Pancreas (tissue), 10 donors: ENCODE data around the gene ATP8B4. TPM values are rescaled to one million over a fixed set of nuclear protein-coding genes. Genes with fewer than 3 reads are reported as not detected.

Source experiments
- ATAC-seq, 4 donors: fragments of 200-7000 bp; cut with Tn5 transposase; one replicate each; pipeline versions ENCODE4 v1.8.0 to v1.9.1; 2020; ENCODE audit warnings: mild to moderate bottlenecking in 4 of 4, moderate library complexity in 4 of 4
- DNase-seq, 6 donors: peaks; one replicate each; pipeline ENCODE4 v3.0.0-alpha.2; 2020
- FAIRE-seq: peaks from 2 replicates; lab custom pipeline; 2012; peaks lifted over from hg19 to GRCh38; lab: Jason Lieb, UNC
- H3K27ac ChIP-seq, 4 donors: fragments of 200-600 bp; sonication (generic); 1 replicate in 3 of 4; 2 replicates in 1 of 4; pipeline versions ENCODE4 v1.5.0 to v1.8.0; 2020
- H3K27me3 ChIP-seq, 4 donors: fragments of 200-600 bp; one replicate each; pipeline ENCODE4 v1.8.0; 2021
- H3K36me3 ChIP-seq, 3 donors: fragments of 200-600 bp; sonication (generic) in 1 of 3; one replicate each; pipeline versions ENCODE4 v1.5.0 to v1.8.0; 2020 to 2021
- H3K4me1 ChIP-seq, 3 donors: fragments of 200-600 bp; one replicate each; pipeline ENCODE4 v1.8.0; 2021
- H3K4me3 ChIP-seq, 4 donors: fragments of 200-600 bp; sonication (generic) in 2 of 4; one replicate each; pipeline versions ENCODE4 v1.5.0 to v1.8.0; 2020 to 2021
- H3K9me3 ChIP-seq, 4 donors: fragments of 200-600 bp; one replicate each; pipeline ENCODE4 v1.8.0; 2021
- WGBS, 2 donors: extraction: QIAGEN DNeasy Blood & Tissue Kit; methylation state at CpG; one replicate each; pipeline ENCODE4 v1.1.7; 2013; 5-methylcytosine and 5-hydroxymethylcytosine counted together
- intact Hi-C, 3 donors: fragments of 100-400 bp; cut with DNase I; formaldehyde crosslinking; loops; one replicate each; pipeline versions ENCODE4 v1.11.1 to v1.14.2; 2022
- polyA plus RNA-seq, 2 donors: library from polyadenylated mRNA; stranded (reverse); fragments of 200-250 nt; gene quantifications; one replicate each; pipeline ENCODE4 v1.2.3, GENCODE V29; 2013
- total RNA-seq, 6 donors: library from RNA; stranded (reverse); fragmentation: NEBNext Ultra II Directional in 4 of 6; extraction: Animal tissue kit (Norgen Biotek cat#: 25700) in 4 of 6; gene quantifications; one replicate each; pipeline versions ENCODE4 v1.2.1 to v1.2.4, GENCODE V29; 2021 to 2023
- TF ChIP-seq, protein P1 (sequence below), 4 donors: fragments of 200-600 bp; sonication (generic) in 3 of 4; IDR thresholded peaks; one replicate each; pipeline versions ENCODE4 v1.5.0 to v1.8.0; 2021; ENCODE audit warnings: antibody characterized with exemption in 4 of 4
- donor health status: healthy with polysubstance abuse.
- donor health status: DM: no; HTN: no; CAD: no; lungs with moderate emphysema.
- donor health status: DM: no; HTN: no; CAD: no.
- donor health status: control.
- donor health status: control.
- donor health status: Bipolar disorder and iron deficiency.
- donor health status: DM: yes; HTN: yes; CAD: no.
- donor health status: DM: no; HTN: no; CAD: no.
- donor health status: DM: no; HTN: no; CAD: no.
- donor health status: DM: yes; HTN: yes; CAD: no.

The ATP8B4 gene
- total and polyA plus RNA-seq, 8 donors: 0.55 to 5.3 (median 0.97) TPM

DNA sequence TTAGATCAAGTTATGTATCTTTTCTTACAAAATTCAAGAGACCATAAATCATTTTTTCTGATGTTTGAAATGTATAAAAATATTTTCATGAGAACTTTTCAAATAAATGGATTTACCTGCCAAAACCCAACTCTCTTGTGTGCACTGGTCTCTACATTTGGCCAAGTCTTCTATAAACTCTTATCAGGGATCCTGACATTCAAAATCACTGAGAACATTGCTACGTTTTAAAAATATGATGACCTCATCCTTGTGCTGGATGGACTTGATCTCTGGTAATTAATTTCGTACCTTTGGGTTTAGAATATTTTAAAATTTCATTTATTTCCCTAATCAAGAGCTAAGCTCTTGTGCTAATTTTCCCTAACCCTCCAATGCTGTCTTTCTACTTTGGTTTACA is 127.4 kb downstream of the ATP8B4 start:
- Histone ChIP-seq H3K27ac (no peak overlapping the region), H3K4me3 (no peak overlapping the region), H3K36me3 (no peaks in the 10 kb centered on the region), H3K9me3 (no peaks in the 10 kb centered on the region), H3K27me3 (no peaks in the 10 kb centered on the region), H3K4me1 (no peaks in the 10 kb centered on the region)
- 44 to 58% methylated on average over 2 of the region's 2 CpGs for WGBS, 2 donors
- DNase-seq: no peak
- TF ChIP-seq, protein P1, sequence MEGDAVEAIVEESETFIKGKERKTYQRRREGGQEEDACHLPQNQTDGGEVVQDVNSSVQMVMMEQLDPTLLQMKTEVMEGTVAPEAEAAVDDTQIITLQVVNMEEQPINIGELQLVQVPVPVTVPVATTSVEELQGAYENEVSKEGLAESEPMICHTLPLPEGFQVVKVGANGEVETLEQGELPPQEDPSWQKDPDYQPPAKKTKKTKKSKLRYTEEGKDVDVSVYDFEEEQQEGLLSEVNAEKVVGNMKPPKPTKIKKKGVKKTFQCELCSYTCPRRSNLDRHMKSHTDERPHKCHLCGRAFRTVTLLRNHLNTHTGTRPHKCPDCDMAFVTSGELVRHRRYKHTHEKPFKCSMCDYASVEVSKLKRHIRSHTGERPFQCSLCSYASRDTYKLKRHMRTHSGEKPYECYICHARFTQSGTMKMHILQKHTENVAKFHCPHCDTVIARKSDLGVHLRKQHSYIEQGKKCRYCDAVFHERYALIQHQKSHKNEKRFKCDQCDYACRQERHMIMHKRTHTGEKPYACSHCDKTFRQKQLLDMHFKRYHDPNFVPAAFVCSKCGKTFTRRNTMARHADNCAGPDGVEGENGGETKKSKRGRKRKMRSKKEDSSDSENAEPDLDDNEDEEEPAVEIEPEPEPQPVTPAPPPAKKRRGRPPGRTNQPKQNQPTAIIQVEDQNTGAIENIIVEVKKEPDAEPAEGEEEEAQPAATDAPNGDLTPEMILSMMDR (IDR thresholded peaks at IDR 0.05): no peak
- intact Hi-C loops: no loop called here
- no peak for FAIRE-seq
- no peak for ATAC-seq

DNA sequence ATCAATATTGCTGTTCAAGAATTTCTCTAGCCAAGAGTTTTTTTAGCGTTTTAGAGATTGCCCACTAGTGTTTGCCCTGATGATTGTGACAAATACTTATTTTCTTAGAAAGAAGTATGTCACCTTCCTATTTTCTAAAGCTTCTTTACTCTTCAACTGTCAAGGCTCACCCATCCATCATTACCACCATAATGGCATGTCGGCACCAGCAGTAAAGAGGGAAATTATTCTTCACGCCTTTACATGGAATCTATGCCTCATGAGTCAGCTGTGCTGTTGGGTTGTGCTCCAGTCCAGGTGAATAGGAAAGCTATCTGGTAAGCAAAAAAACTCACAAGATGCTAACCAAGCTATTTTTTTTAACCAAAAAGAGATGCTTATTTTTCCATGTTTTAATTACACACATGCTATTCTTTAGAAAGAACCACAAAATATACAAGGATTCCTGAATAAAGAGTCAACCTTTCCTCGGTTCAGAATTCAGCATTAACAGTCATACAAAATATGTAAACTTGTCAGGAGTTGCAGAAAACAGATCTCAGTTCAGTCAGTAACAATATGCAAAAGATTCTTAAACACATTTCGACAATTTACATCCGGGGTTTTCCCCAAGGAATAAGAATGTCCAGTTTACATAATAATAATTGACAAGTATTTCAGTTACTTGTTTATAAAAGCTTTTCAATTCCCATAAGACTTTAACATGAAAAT is 128.0 kb downstream of the ATP8B4 start:
- Histone ChIP-seq H3K9me3 (no peaks in the 10 kb centered on the region), H3K4me3 (no peak overlapping the region), H3K4me1 (no peaks in the 10 kb centered on the region), H3K27ac (no peak overlapping the region), H3K36me3 (no peaks in the 10 kb centered on the region), H3K27me3 (no peaks in the 10 kb centered on the region)
- DNase-seq (no peak), FAIRE-seq (peak; percentile 87), ATAC-seq (no peak)
- intact Hi-C loops: no loop called here
- TF ChIP-seq, protein P1 (IDR thresholded peaks at IDR 0.05): no peak
- WGBS, 2 donors: 80 to 84% methylated on average over 6 of the region's 6 CpGs

DNA sequence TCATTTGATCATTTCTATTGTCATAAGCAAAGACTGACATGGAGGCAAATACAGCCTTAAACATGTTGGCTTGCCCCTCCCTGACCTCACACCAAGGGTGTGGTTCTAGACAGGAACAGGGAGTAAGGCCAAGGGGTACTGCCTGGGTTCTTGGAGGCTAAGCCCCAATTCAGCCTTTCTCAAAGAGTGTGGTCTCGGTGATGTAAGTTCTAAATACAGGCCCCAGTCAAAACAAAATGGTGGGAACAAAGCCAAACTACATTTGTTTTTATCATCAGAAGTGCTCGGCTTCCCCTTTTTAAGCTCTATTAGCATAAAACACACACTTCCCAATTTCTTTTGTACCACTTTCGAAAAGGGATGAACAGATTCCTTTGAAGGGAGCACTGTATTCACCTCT is 129.5 kb downstream of the ATP8B4 start:
- FAIRE-seq (no peak), DNase-seq (no peak), ATAC-seq (peak in 1 of 4 donors; percentile 35)
- TF ChIP-seq, protein P1 (IDR thresholded peaks at IDR 0.05): no peak
- Histone ChIP-seq H3K27ac (no peak overlapping the region), H3K9me3 (no peaks in the 10 kb centered on the region), H3K4me3 (no peak overlapping the region), H3K27me3 (no peaks in the 10 kb centered on the region), H3K4me1 (no peaks in the 10 kb centered on the region), H3K36me3 (no peaks in the 10 kb centered on the region)
- 79 to 84% methylated on average over 3 of the region's 3 CpGs for WGBS, 2 donors
- intact Hi-C loops: no loop called here

DNA sequence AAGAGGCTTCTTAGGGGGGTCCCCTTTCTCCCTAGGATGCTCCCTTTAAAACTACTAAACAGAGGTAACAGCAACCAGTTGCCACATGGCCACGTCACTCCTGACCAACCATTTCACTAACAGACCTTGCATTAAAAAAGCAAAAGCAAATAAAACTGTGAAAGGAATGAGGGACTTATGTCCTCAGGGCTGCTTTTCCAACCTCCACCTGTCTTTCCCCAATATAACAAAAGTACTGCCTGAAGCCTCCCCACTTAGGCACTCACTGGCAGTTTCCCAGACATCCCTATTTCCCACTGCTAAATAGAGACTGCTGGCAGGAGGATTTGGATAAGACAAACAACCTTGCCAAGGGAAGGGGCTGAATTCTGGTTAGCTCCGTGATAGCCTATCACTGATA is 130.3 kb downstream of the ATP8B4 start:
- intact Hi-C loops: no loop called here
- no peaks in the 10 kb centered on the region for H3K9me3 ChIP-seq
- TF ChIP-seq, protein P1 (IDR thresholded peaks at IDR 0.05): no peak
- H3K27me3 ChIP-seq: no peaks in the 10 kb centered on the region
- no peaks in the 10 kb centered on the region for H3K36me3 ChIP-seq
- DNase-seq (no peak), FAIRE-seq (no peak), ATAC-seq (no peak)
- H3K27ac ChIP-seq: no peak overlapping the region
- H3K4me1 ChIP-seq: no peaks in the 10 kb centered on the region
- WGBS, 2 donors: 51 to 53% methylated on average over 2 of the region's 2 CpGs
- H3K4me3 ChIP-seq: no peak overlapping the region

DNA sequence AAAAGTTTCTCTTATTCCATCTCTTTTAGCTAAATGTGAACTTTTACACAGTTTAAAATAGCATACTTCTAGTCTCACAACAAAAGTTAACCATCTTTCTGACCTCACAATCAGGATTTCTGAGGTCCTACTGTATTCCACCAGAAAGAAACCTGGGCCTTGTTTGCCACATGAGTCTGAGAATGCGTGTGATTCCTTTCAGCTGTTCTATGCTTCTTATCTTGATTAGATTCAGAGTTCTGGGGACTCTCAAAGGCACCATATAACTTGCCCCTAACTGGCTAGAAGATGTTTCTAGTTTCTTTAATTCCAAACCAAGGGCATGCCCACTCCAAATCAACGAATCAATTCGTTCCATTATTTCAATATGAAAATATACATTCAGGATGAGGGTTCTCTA is 131.1 kb downstream of the ATP8B4 start:
- intact Hi-C loops: no loop called here
- Histone ChIP-seq H3K4me3 (no peak overlapping the region), H3K27ac (no peak overlapping the region), H3K27me3 (no peaks in the 10 kb centered on the region), H3K9me3 (no peaks in the 10 kb centered on the region), H3K4me1 (no peaks in the 10 kb centered on the region), H3K36me3 (no peaks in the 10 kb centered on the region)
- no peak for FAIRE-seq
- WGBS, 2 donors: 65 to 74% methylated on average over 3 of the region's 3 CpGs
- ATAC-seq: no peak
- TF ChIP-seq, protein P1 (IDR thresholded peaks at IDR 0.05): no peak
- DNase-seq: no peak
